Epithelial cell of esophagus (primary cell): ENCODE data around the gene ACTG2.
A peak's percentile ranks its signal among the peaks of the same experiment; 100 is the strongest.

Source experiments
- DNase-seq: peaks from one replicate; pipeline ENCODE4 v3.0.0; 2010; ENCODE audit warnings: low read depth
- H3K4me3 ChIP-seq: 2 replicates; pipeline ENCODE4 v1.5.1; 2011; ENCODE audit warnings: mild to moderate bottlenecking, low read length, control low read depth
- TF ChIP-seq, protein P1 (sequence below): IDR thresholded peaks from 2 replicates; pipeline ENCODE4 v1.5.1; 2011; ENCODE audit warnings: low read depth, mild to moderate bottlenecking, low read length, control low read depth, inconsistent platforms; ENCODE audit not compliant: insufficient read depth; ENCODE audit errors: missing control alignments

The ACTG2 gene

DNA sequence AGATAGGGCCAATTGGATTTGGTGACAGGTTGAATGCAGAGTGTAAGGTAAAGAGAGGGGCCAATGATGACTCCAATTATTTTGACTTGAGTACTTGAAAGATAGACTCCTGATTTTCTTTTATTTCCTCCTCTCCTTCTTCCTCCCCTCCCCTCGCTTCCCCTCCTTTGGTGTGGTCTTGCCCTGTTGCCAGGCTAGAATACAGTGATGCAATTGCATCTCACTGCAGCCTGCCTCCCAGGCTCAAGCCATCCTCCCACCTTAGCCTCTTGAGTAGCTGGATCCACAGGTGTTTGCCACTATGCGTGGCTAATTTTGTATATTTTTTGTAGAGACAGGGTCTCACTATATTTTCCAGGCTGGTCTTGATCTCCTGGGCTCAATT, 36.1 kb downstream of the ACTG2 start:
- no peak for DNase-seq
- H3K4me3 ChIP-seq: no peak overlapping the region
- TF ChIP-seq, protein P1, sequence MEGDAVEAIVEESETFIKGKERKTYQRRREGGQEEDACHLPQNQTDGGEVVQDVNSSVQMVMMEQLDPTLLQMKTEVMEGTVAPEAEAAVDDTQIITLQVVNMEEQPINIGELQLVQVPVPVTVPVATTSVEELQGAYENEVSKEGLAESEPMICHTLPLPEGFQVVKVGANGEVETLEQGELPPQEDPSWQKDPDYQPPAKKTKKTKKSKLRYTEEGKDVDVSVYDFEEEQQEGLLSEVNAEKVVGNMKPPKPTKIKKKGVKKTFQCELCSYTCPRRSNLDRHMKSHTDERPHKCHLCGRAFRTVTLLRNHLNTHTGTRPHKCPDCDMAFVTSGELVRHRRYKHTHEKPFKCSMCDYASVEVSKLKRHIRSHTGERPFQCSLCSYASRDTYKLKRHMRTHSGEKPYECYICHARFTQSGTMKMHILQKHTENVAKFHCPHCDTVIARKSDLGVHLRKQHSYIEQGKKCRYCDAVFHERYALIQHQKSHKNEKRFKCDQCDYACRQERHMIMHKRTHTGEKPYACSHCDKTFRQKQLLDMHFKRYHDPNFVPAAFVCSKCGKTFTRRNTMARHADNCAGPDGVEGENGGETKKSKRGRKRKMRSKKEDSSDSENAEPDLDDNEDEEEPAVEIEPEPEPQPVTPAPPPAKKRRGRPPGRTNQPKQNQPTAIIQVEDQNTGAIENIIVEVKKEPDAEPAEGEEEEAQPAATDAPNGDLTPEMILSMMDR: no peak

DNA sequence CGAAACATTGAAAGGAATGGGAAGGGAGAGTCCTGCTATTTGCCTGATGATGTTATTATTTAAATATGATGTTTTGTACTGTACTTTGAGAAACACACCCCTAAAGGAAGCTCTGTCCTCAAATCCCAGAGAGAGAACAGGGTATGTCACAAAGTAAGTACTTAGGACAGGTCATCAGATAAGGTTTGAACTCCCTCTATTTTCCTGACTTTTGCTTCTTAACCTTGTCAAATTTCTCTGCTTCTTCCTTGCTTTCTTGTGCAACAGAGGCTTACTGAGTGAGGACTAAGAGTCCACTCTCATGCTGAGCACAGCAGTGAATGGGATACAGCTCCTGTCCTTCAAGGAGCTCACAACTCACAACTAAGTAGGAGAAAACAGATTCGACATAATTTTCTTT, 37.6 kb downstream of the ACTG2 start:
- no peak for DNase-seq
- H3K4me3 ChIP-seq: no peak overlapping the region
- TF ChIP-seq, protein P1: no peak

DNA sequence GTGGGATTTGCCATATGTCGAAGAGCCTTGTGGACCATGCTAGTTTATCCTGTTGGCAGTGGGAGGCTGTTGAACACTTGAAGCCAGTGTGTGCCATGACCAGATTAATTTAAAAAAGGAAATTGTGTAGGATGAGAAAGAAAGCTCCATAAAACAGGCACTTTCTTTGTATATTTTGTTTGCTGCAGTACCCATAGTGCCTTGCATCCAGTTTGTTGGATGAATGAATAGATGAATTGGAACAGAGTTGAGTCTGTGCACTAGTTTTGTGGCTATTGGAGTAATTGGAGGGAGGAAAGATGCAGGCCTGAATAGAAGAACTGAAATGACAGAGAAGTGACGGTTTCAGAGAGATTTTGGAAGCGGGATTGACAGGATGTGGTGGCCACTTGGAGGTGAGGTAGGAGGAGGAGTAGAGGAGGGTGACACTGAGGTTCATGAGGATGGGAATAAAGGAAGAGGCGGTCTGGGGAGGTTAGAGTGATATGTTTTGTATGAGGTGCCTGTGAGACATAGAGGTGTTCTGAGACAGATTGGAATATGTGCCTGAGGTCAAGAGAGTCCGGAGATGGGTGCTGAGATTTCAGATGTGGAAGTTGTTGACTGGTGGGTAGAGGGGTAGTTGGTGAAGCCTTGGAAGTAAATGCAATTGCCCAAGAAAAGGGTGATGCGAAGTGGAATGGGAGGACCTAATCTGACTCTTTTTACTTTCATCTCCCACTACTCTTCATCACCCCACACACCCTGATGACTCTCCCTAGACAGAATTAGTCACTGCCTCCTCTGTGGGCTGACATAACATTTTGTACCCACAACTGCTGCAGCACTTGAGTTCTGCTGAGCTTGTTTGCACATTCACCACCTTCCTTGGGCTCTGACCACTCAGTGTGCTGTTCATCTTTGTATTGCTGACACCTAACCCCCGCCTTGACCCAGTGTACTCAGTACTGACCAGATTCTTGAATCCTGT, 39.0 kb downstream of the ACTG2 start:
- no peak overlapping the region for H3K4me3 ChIP-seq
- TF ChIP-seq, protein P1: no peak
- DNase-seq: peak; percentile 81

DNA sequence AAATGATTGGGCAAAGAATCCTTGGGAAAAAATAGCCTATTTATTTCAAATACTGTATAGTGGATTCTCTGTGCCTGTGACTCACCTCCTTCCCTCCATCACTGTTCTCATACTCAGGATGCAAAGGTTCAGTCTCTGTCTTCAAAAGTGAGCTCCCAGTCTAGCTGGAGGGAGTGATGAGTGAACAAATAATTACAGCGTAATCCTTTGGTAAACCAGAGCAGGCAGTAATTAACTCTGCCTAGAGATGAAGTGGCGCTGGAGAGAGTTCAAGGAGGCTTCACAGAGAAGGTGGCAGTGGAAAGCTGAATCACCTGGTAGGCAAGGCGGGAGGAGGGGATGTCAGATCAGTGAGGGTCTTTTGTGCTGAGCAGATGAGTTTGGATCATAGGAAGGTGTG, 40.4 kb downstream of the ACTG2 start:
- TF ChIP-seq, protein P1: no peak
- DNase-seq: peak; percentile 63
- no peak overlapping the region for H3K4me3 ChIP-seq

DNA sequence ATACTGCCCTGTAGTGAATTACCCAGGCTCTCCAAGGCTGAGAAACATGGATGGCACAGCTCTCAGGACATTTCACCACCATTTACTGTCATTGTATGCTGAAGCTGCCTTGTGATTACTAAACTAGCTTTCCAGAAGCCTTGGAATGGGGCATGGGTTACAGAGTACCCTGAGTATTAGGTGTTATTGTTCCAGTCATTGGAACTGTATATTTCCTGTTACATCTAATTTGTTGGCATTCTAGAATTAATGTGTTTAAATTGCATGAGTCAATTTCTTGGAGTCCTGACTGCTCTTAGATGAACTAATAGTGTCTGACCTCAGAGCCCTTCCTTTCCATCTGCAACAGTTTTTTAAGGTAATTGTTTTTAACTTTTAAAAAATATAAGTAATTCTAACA, 42.8 kb downstream of the ACTG2 start:
- H3K4me3 ChIP-seq: no peak overlapping the region
- DNase-seq: peak; percentile 15
- TF ChIP-seq, protein P1: no peak

DNA sequence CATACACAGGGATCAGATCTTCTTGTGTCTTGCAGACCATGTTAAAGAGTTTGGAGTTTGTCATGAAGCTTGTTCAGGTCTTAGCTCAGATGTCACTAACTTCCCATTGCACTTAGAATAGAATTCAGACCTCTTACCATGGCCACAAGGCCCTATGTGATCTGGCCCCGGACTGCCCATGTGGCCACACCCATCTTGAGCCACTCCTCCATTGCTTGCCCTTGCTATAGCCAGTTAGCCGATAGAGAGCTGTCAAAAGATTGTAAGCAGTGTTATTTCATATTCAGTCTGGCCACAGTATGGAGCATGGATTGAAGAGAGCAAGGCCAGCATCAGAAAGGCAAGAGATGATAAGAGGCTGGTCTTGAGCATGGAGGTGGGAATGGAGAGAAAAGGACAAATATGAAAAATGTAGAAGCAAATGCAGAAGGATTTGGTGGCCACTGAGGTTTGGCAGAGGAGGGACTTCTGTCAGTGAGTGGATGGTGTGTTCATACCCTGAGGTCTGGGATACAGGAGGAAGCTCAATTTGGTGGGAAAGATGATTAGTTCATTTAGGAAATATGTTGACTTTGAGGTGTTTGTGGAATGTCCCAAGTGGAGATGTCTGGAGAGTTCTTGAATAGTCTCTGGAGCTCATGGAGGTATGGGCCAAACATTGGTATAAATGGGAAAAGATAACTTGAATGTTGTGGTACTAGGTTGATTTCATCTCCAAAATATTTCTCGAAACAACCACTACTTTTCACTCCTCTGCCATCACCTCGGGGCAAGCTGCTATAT, 44.5 kb downstream of the ACTG2 start:
- TF ChIP-seq, protein P1: no peak
- H3K4me3 ChIP-seq: no peak overlapping the region
- DNase-seq: no peak
